Gastroesophageal sphincter (tissue), 3 donors: ENCODE data around the gene WDR4.
"Not testable (repeated sequence)": the region's sequence is repeated elsewhere in the genome, so short reads cannot be mapped to it uniquely, and the experiment has no call there.

Experiments used
- CTCF ChIP-seq, 4 experiments: fragments of 200-600 bp in 2 of 4; fragments of 450-650 bp in 2 of 4; sonication (generic) in 1 of 4; IDR thresholded peaks; one replicate each; pipeline ENCODE4 v1.5.1; 2017 to 2019; ENCODE audit warnings: antibody characterized with exemption in 4 of 4, mild to moderate bottlenecking in 2 of 4, moderate library complexity in 2 of 4
- POLR2A ChIP-seq, 2 donors: fragments of 450-650 bp; IDR thresholded peaks; one replicate each; pipeline ENCODE4 v1.6.1; 2017; ENCODE audit warnings: antibody characterized with exemption in 2 of 2, mild to moderate bottlenecking in 2 of 2, moderate library complexity in 1 of 2
- POLR2AphosphoS5 ChIP-seq: sonication (generic); formaldehyde crosslinking; IDR thresholded peaks from one replicate; pipeline ENCODE4 v1.6.1; 2017; ENCODE audit warnings: antibody characterized with exemption

- not testable (repeated sequence) for TF ChIP-seq POLR2AphosphoS5; POLR2A (IDR thresholded peaks at IDR 0.05); CTCF (IDR thresholded peaks at IDR 0.05)
Observed at GRCh38 chr21:42801616-42802015, 77.7 kb downstream of the WDR4 start.
